ENCODE measurements around the gene GTF2A1. TPM values are rescaled to one million over a fixed set of nuclear protein-coding genes. Genes with fewer than 3 reads are reported as not detected.
A peak's percentile ranks its signal among the peaks of the same experiment; 100 is the strongest.

GTF2A1 gene
- total RNA-seq, 4 donors from 2014 or later = 17.1 to 35.1 (median 28.4) TPM

DNA sequence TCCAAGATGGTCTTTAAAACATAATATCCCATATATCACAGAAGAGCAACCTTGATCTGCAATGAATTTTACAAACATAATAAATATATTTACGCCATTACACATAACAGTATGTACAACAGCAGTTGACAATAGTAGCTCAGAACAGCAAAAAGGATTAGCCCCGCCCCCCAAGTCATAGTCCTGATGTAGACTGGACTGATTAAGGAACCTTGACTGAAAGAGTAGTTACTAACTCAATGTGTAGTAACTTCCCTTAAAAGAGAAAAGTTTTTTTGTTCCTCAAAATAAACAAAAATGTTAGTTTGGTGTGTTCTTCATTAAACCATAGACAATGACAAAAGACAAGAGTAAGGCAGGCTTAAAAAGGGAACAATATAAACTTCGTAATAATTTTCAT lies 44.5 kb downstream of the GTF2A1 start:
- no peaks in the 10 kb centered on the region for H3K9me3 ChIP-seq
- intact Hi-C loops (cut with DNase I) = no loop called here
- H3K27me3 ChIP-seq = no peaks in the 10 kb centered on the region
- H3K36me3 ChIP-seq = peaks cover 0 to 8% (median 4%) of the 10 kb centered on the region in 4 donors
- H3K4me3 ChIP-seq = no peak overlapping the region
- no peak for TF ChIP-seq POLR2A (IDR thresholded peaks at IDR 0.05; ENCODE audit: low read depth)
- TF ChIP-seq POLR2AphosphoS5 (IDR thresholded peaks at IDR 0.05) = no peak
- TF ChIP-seq, protein P1, sequence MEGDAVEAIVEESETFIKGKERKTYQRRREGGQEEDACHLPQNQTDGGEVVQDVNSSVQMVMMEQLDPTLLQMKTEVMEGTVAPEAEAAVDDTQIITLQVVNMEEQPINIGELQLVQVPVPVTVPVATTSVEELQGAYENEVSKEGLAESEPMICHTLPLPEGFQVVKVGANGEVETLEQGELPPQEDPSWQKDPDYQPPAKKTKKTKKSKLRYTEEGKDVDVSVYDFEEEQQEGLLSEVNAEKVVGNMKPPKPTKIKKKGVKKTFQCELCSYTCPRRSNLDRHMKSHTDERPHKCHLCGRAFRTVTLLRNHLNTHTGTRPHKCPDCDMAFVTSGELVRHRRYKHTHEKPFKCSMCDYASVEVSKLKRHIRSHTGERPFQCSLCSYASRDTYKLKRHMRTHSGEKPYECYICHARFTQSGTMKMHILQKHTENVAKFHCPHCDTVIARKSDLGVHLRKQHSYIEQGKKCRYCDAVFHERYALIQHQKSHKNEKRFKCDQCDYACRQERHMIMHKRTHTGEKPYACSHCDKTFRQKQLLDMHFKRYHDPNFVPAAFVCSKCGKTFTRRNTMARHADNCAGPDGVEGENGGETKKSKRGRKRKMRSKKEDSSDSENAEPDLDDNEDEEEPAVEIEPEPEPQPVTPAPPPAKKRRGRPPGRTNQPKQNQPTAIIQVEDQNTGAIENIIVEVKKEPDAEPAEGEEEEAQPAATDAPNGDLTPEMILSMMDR (IDR thresholded peaks at IDR 0.05) = no peak
- no peak for TF ChIP-seq EP300 (IDR thresholded peaks at IDR 0.05)
- H3K4me1 ChIP-seq = peaks cover 3 to 24% (median 20%) of the 10 kb centered on the region in 4 donors
- peak overlapping the region in 1 of 4 donors; percentile 51 for H3K27ac ChIP-seq (replicated peaks in 1 of 4)
- WGBS = 87% methylated on average over 3 of the region's 3 CpGs
- DNase-seq (ENCODE audit: extremely low spot score) = no peak

DNA sequence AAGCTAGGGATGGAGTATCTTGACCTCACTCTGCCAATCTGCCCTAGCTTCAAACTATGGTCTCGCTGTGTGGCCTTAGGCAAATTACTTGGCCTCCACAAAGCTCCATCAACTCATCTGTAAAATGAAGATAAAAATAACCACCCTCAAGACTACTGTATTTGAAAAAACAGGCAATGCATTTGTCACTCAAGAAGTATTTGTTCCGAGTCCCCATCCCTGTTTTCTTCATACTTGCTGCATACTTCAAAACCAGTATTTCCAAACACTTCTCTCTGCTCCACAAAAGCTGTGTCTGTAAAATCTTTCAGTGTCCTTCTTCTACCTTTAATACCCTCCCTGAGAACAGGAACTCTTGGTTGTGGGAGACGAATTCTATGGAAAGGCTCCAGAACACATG lies 47.9 kb downstream of the GTF2A1 start:
- Histone ChIP-seq H3K27me3 (no peaks in the 10 kb centered on the region), H3K27ac (replicated peaks in 1 of 4) (no peak overlapping the region), H3K4me3 (no peak overlapping the region), H3K9me3 (no peaks in the 10 kb centered on the region), H3K4me1 (peaks cover 16 to 31% (median 27%) of the 10 kb centered on the region in 4 donors), H3K36me3 (no peaks in the 10 kb centered on the region)
- TF ChIP-seq POLR2AphosphoS5 (IDR thresholded peaks at IDR 0.05) (no peak), EP300 (IDR thresholded peaks at IDR 0.05) (no peak), POLR2A (IDR thresholded peaks at IDR 0.05; ENCODE audit: low read depth) (no peak)
- TF ChIP-seq, protein P1 (IDR thresholded peaks at IDR 0.05) = no peak
- WGBS = 84% methylated on average over 3 of the region's 3 CpGs
- no peak for DNase-seq (ENCODE audit: extremely low spot score)
- intact Hi-C loops (cut with DNase I) = loop anchor here (5.0 kb wide), 1 partner anchor 44 kb away; no protein-coding TSS in a partner anchor

DNA sequence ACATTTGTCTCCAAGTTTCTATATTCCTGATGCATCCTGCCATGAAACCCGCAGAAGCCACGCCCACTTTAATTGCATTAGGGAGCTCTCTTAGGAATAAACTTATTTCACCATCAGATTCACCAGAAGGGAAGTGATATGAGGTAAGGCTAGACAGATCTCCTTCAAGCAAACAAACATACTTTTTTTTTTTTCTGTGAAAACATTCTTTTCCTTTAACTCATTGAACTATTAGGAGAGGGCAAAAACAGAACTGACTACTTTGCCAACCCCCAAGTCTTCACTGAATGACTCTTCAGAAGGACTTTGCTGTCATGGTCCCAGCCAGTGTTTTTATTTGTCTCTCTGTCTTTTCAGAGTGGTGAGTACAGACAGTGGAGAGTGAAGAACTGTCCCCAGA lies 48.4 kb downstream of the GTF2A1 start:
- H3K36me3 ChIP-seq = no peaks in the 10 kb centered on the region
- peaks cover 13 to 27% (median 23%) of the 10 kb centered on the region in 4 donors for H3K4me1 ChIP-seq
- H3K9me3 ChIP-seq = no peaks in the 10 kb centered on the region
- no peaks in the 10 kb centered on the region for H3K27me3 ChIP-seq
- no peak for TF ChIP-seq EP300 (IDR thresholded peaks at IDR 0.05)
- no peak for TF ChIP-seq POLR2AphosphoS5 (IDR thresholded peaks at IDR 0.05)
- TF ChIP-seq, protein P1 (IDR thresholded peaks at IDR 0.05) = no peak
- TF ChIP-seq POLR2A (IDR thresholded peaks at IDR 0.05; ENCODE audit: low read depth) = no peak
- DNase-seq (ENCODE audit: extremely low spot score) = no peak
- H3K4me3 ChIP-seq = no peak overlapping the region
- no peak overlapping the region for H3K27ac ChIP-seq (replicated peaks in 1 of 4)
- intact Hi-C loops (cut with DNase I) = loop anchor here (5.0 kb wide), 1 partner anchor 45 kb away; no protein-coding TSS in a partner anchor
- WGBS = 83% methylated on average over 2 of the region's 2 CpGs

DNA sequence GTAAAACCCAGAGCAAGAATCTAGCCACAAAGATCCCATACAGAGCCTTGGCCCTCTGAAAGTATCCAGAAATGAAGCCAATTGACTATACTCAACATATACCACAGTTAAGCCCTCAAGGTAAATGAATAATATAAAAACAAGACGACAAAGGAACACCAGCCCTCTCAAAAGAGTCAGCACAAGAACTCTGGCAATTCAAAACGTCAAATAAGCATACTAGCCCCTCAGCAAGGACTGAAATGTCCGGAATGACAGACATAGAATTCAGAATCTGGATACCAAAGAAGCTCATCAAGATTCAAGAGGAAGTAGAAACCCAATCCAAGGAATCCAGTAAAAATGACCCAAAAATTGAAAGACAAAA lies 49.9 kb downstream of the GTF2A1 start:
- no peak for DNase-seq (ENCODE audit: extremely low spot score)
- 12% methylated on average over 3 of the region's 3 CpGs for WGBS
- Histone ChIP-seq H3K4me3 (peak overlapping the region; percentile 70 to 83 (median 72)), H3K27ac (replicated peaks in 1 of 4) (peak overlapping the region; percentile 90 to 93 (median 92)), H3K27me3 (no peaks in the 10 kb centered on the region), H3K4me1 (peaks cover 13 to 15% (median 15%) of the 10 kb centered on the region in 4 donors), H3K9me3 (no peaks in the 10 kb centered on the region), H3K36me3 (no peaks in the 10 kb centered on the region)
- intact Hi-C loops (cut with DNase I) = loop anchor here (2.0 to 5.0 kb wide), 2 partner anchors 46 to 174 kb away; no protein-coding TSS in a partner anchor
- TF ChIP-seq EP300 (IDR thresholded peaks at IDR 0.05) (no peak), POLR2AphosphoS5 (IDR thresholded peaks at IDR 0.05) (no peak), POLR2A (IDR thresholded peaks at IDR 0.05; ENCODE audit: low read depth) (no peak)
- TF ChIP-seq, protein P1 (IDR thresholded peaks at IDR 0.05) = no peak

Measured in esophagus muscularis mucosa (tissue), 4 donors.